Measurements from ENCODE around the gene NRROS.
"Not testable (repeated sequence)": the region's sequence is repeated elsewhere in the genome, so short reads cannot be mapped to it uniquely, and the experiment has no call there.

Gene NRROS

DNA sequence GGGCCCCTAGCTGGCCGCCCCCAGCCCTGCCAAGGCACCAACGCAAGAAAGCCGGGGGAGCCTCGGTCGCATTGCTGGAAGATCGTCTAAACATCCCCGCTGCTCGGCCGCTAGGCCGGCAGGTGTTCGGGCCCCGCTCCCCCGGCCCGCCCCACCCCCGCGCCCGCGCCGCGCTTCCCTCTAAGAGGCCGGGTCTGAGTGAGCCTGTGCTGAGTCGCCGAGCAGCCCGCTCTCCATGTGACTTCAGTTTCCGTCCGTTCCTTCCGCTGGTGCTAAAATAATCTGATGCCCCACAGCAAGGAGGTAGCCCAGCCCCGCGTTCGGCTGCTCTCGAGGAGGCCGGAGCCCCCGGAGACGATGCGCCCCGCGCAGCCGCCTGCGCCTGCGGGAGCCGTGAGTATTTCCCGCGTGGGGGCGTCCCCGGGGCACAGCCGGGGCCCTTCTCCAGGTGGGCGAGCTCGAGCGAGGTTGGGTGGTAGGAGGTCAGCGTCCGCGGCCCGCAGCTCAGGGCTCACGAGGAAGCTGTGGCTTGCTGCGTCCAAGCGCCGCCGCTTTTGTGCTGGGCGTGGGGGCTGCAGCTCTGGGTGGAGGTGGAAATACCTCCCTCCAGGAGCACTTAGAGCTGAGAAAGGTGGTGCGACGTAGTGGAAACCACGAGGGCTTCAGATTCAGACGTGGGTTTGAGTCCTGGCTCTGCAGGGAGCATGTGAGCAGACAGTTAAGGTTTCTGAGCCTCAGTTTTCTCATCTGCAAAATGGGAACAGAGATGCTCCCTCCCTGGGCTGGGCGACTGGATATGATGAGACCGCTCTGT lies at the start of gene NRROS:
NRROS (plus strand) TSS at position 212 of the 814 bp plus-strand sequence. CDS start 14,846 bp downstream, outside the sequence.
- DNase-seq (ENCODE audit: low read depth): peak; percentile 34

DNA sequence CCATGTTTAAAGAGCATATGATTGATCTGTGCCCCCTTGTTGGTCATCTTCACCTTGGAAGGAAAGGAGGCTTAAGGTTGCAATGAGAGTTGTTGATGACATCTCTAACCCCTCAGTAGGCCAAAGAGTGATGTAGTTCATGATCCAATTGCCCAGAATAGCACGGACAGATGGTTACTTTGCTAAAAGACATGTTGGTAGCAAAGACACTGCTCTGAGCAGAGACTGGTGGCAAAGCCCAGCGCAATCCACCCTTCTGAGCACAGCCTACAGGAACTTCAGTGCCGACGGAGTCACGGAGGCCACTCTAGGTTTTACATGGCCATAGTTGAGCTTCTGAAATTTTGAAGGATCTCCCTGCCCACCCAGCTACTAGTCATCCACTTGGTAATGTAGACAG lies 49.2 kb upstream of the NRROS start:
- no peak for DNase-seq (ENCODE audit: low read depth)

DNA sequence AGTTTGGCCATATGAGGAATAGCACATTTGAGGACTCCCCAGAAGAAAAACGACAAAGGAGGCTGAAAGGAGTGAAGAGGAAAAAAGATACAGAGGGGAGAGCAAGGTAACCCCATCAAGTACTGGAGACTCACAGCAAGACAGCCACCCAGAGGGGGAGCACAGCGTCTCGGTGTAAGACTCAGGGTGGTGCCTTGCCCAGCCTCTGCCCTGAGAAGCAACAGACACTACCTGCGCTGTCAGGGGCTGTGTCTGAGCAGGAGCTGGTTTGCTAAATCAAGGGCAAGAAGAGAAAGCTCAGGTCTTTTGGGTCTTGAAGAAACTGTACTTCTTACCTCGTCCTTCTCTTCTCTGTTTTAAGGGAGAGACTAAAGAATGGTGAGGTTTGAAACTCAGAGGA lies 43.1 kb upstream of the NRROS start:
- DNase-seq (ENCODE audit: low read depth): no peak

DNA sequence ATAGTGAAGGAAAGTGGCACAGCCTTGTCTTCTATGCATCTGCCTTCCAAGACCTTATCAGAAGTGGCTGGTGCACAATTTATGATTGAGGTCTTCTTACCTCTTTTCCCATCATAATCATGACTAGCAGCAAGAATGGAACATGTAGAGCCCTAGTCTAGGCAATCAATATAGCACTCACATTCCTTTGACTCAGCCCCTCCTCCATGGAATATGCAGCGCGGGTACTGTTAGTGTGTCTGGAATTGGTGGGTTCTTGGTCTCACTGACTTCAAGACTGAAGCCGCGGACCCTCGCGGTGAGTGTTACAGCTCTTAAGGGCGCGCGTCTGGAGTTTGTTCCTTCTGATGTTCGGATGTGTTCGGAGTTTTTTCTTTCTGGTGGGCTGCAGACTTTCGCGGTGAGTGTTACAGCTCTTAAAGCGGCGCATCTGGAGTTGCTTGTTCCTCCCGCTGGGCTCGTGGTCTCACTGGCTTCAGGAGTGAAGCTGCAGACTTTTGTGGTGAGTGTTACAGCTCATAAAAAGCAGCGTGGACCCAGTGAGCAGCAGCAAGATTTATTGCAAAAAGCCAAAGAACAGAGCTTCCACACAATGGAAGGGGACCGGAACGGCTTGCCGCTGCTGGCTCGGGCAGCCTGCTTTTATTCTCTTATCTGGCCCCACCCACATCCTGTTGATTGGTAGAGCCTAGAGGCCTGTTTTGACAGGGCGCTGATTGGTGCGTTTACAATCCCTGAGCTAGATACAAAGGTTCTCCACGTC lies 41.3 kb upstream of the NRROS start:
- peak; percentile 16 for DNase-seq (ENCODE audit: low read depth)

DNA sequence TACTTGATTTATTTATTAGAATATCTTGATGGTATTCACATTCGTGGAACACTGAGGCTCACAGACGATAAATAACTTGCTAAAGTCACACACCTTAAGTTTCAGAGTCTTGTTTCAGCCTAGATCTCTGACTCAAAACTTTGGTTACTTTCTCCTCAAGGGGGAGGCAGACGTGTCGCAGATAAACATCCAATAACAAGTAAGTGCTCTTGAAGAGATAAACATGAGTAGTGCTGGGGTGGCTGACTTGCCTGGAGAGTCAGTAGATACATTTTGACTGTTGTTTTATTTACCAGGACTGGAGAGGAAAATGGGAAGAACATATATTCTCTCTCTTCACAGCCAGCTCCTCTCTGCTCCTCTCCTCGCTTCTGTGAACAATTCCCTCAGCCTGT lies 39.8 kb upstream of the NRROS start:
- no peak for DNase-seq (ENCODE audit: low read depth)

DNA sequence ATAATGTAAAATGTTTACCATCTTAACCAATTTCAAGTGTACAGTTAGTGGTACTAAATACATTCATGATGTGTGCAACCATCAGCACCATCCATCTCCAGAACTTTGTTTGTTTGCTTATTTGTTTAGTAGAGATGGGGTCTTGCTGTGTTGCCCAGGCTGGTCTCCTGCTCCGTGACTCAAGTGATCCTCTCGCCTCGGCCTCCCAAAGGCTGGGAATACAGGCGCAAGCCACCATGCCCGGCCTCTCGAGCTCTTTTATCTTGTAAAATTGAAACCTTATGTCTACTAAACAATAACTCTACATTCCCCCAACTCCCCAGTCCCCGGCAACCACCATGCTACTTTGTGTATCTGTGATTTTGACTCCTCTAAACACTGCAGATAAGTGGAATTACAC lies 39.1 kb upstream of the NRROS start:
- DNase-seq (ENCODE audit: low read depth): no peak

DNA sequence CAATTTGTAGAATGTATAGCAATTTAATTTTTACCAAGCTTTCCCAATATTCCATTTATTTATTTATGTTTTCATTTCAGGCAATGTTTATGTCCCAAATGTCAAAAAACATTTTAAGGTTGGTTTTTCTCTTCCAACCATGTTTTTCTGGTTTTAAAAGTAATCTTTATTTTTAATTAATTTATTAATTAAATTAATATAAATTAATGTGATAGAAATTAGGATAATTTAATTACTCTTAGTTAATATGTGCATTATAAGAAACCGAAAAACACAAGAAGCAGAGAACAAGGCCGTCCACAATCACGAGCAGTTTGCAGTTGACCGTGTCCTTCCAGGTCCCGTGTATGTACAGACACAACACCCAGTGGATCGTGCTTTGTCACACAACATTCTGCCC lies 36.8 kb upstream of the NRROS start:
- DNase-seq (ENCODE audit: low read depth): no peak

DNA sequence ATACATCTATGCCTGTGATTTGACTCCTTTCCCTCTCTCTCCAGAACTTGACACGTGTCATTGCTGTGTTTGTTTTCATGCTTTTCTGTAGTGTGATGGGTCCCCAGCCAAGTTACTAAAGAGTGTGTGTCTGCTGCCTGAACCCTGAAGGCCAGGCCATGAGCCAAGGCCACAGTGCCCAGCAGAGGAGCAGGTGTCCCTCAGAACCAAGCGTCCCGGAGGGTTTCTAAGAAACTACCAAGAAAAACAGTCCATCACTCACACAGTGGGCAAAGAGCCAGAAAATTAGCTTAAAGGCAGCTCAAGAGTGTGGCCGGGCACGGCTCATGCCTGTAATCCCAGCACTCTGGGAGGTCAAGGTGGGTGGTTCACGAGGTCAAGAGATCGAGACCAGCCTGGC lies 35.8 kb upstream of the NRROS start:
- DNase-seq (ENCODE audit: low read depth): no peak

DNA sequence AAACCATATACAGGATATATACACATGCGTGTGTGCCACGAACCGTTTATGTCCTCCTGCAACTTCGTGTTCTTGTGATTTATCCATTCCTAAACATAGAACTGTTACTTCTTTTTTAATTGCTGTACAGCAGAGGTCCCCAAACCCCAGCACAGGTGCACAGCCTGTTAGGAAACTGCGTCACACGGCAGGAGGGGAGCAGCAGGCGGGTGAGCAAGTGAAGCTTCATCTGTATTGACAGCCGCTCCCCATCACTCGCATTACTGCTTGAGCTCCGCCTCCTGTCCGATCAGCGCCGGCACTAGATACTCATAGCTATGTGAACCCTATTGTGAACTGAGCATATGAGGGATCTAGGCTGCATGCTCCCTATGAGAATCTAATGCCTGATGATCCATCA lies 34.9 kb upstream of the NRROS start:
- DNase-seq (ENCODE audit: low read depth): peak; percentile 56

DNA sequence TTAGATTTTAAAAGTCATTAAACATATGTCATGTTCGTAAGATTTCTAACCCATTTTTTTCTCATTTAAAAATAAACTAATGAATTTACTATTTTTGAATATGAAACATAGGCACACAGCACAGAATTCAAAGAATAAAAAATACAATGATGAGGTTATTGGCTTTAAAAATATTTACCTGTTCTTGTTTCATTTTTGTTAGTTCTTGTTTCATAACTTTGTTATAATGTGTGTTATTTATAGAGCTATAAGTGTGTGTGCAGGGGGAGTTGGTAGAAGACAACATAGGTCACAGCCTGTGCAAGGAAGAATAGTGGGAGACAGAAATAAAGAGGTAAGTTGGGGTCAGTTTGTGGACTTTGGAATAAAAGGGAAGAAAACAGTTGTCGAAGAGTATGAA lies 30.8 kb upstream of the NRROS start:
- no peak for DNase-seq (ENCODE audit: low read depth)

DNA sequence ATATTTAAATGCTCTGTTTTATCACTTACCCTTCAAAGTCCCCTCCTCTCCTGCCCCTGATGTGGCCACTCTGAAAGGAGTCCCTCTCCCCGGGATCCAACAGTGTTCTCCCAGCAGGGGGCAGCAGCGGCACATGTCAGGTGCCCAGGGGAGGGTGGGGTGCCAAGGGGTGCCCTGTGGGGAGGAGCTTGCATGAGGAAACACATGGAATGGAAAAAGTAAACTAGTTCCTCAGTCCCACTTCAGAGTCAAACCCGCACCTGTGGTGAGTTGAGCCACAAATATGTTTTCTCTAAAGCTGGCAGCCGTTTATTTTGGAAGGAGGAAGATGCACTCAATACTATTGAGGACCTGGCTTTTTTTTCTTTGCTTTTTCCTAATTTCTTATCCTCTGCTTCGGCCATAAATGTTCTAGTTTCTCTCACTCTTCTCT lies 30.1 kb upstream of the NRROS start:
- peak; percentile 93 for DNase-seq (ENCODE audit: low read depth)

DNA sequence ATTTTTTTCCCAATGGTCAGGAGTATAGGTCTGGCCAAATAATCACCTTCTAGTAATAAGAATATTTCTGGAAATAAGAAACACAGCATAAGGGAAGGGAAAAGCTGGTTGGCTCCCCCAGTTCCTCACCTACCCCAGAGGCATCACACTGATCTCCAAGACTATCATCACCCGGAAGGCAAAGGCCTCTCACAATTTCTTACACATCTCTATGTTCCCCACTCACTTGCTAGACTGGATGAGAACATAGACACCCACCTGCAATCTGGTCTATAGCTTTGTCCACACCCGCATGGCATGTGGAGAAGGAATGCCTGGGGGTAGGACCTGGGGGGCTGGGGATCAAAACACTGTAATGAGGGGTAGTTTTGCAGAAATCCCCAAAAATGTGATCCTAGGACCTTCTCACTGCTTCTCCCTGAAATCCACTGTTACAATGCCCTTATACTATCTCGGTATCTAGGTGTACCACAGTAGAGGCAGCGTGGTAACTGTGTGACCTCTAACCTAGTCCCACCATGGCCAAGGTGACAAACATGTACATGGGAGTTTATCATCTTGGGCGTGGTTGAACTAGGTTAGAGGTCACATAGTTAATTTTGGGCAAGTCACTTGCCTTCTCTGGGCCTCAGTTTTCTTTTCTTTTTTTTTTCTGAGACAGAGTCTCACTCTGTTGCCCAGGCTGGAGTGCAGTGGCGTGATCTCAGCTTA lies 29.5 kb upstream of the NRROS start:
- no peak for DNase-seq (ENCODE audit: low read depth)

DNA sequence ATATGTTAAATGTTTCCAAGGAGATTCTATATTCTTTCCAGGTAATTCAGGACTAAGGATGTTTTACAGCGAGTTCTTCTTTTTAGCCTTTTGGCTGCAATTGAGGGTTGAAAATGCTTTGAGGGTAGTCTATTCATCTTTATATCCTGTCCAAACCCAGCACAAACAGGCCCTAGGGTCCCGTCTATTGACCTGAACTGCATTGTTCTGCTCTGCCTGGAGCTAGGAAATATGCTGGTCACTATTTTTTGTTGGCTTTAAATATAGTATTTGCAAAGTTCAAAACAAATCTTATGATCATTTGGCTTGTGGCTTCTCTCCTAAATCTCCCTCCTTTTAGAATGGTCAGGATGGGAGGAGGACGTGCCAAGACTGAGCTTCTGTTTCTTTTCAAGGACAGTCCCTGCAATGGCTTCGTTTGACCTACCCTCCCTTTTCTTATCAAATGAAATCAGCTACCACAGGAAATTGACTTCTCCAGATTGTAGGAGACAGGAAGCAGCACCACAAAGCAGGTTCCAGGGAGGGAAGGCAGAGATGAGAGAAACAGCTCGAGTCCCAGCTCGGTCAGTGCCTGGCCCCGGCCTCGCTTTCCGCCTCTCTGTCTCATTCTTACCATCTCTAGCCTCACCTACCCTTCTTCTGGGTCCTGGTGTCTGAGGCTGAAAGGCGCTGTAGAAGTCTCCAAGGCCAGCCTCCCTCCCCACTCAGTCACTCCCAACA lies 27.6 kb upstream of the NRROS start:
- no peak for DNase-seq (ENCODE audit: low read depth)

DNA sequence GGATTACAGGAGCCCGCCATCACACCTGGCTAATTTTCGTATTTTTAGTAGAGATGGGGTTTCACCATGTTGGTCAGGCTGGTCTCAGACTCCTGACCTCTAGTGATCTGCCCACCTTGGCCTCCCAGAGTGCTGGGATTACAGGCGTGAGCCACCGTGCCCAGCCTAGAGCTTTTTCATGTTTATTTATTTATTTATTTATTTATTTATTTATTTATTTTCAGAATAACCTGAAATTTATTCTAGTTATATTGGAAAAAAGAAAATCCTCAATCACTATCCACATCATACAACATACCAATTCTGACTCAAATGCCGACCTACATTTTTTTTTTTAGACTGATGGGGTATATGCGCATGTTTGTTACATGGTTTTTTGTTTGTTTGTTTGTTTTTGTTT lies 24.3 kb upstream of the NRROS start:
- DNase-seq (ENCODE audit: low read depth): not testable (repeated sequence)

DNA sequence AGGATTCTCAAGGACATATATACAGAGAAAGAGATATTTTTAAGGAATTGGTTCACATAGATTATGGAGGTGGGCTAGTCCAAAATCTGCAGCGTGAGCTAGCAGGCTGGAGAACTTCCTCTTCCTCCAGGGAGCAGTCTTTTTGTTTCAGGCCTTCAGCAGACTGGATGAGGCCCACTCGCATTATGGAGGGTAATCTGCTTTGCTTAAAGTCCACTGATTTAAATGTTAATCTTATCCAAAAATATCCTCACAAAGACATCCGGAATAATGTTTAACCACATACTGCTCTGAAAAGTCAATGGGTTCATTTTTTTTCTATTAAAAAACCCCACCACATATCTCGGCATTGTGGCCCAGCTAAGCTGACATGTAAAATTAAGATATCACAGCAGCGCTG lies 22.2 kb upstream of the NRROS start:
- no peak for DNase-seq (ENCODE audit: low read depth)

DNA sequence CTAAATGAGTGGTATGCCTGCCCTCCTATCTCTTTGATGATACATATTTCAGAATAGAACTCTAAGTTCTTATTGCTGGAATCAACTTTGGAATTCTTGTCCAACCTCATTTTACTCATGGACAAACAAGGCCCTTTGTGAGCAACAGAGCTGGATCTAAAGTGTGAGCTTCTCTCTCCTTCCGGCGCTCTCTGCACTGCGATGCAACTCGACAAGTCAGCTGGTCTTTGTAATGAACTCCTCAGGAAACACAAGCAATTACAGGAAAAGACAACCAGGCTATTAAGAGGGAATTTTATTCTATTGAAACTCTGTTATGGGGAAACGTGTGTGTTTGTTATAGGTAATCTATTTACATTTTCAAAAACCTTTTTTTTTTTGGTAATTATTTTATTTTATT lies 20.3 kb upstream of the NRROS start:
- DNase-seq (ENCODE audit: low read depth): no peak

DNA sequence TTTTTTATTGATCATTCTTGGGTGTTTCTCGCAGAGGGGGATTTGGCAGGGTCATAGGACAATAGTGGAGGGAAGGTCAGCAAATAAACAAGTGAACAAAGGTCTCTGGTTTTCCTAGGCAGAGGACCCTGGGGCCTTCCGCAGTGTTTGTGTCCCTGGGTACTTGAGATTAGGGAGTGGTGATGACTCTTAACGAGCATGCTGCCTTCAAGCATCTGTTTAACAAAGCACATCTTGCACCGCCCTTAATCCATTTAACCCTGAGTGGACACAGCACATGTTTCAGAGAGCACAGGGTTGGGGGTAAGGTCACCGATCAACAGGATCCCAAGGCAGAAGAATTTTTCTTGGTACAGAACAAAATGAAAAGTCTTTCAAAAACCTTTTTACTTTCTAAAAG lies 19.9 kb upstream of the NRROS start:
- not testable (repeated sequence) for DNase-seq (ENCODE audit: low read depth)

DNA sequence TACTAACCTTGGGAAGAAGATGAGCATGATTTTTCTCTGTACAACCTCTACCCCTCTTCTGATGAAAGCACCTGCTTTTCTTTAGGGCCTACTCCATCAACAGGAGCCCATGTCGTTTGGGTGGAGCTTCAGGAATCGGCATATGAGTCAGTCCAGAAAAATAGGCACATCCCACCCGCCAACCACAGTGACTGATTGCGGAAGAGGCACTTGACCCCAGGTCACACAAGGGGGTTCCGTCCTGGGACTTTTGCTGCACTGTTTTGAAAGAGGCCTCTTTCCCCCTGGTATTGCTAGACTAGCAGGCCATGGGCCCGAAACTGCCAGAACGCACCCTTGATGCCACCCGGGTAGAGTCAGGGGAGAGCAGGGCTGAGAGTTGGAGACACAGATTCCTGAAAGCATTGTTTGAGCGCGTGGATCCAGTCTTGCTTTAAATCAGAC lies 19.3 kb upstream of the NRROS start:
- DNase-seq (ENCODE audit: low read depth): no peak

DNA sequence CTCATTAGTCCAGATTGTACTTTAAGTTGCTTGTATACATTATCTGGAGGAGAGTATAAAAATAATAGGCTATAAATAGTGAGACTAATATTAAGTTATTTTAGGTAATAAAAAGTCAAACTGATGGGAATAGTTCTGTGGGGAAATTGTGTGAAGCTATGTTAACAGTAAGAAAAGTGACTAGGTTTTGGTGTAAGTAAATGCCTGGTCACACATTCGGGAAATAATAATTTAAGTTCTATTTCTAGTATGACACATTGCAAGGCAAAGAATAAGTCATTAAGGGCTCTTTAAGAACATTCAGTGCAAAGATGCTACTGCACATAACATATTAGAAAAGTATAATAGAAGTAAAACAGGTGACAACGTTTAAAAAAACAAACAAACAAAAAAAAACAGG lies 18.8 kb upstream of the NRROS start:
- DNase-seq (ENCODE audit: low read depth): no peak

DNA sequence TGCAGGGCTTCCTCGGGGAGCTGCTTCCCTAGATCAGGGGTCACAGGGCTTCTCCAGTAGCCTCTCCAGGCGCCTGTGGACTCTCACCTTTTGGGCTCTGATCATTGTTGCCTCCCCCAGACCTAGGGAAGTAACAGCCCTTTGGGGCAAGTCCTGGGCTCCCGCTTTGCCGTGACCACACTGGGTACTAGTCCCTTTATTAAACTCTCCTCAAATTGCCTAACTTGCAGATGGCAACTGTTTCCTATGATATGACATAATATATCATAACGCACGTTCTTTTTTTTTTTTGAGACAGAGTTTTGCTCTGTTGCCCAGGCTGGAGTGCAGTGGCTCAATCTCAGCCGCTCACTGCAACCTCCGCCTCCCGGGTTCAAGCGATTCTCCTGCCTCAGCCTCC lies 17.9 kb upstream of the NRROS start:
- no peak for DNase-seq (ENCODE audit: low read depth)

DNA sequence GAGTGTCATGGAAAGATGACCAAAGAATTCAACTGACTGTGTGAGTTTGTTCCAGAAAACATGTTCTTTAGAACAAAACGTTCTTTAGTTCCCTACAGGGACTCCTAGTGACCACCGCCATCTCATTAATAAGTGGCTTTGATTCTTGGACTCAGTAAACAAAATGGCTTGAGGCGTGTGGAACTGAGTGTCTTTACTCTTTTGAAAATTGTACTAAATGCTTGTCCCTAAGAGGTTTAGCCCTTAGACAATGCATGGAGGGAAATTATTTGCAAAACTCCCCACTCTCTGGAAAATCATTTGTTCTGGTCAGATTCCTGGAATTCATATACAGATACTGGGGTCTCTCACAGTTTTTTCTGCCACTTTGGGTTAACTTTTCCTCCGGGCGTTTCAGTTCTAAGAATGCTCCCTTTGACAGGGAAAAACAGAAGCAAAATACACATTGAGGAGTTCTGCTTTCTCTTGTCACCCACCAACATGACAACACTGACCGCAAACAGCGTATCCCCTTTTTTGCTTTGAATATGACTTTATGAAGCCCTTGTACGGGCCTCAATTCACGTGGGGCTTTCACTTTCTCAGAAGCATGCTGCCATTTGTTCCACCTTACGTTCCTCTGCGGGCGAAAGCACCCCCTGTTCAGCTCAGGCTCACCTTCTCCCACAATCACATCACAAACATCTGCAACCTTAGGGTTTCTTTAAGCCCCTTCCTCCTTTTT lies 15.3 kb upstream of the NRROS start:
- no peak for DNase-seq (ENCODE audit: low read depth)

Data from stimulated activated CD4-positive, alpha-beta T cell treated with anti-CD3 and anti-CD28 coated beads, Interleukin-2, amount 100 ng/mL, for 4 hours (primary cell).